SK-N-SH treated with all-trans-retinoic acid at 6 μM for 48 hours (cell line): Measurements from ENCODE around the gene GALNT5.

Experiments
- ATAC-seq: fragments of 200-7000 bp; cut with Tn5 transposase; 3 replicates; pipeline ENCODE4 v1.9.1; 2020; ENCODE audit warnings: mild to moderate bottlenecking, moderate library complexity
- ARNTL ChIP-seq: fragments of 450-650 bp; formaldehyde crosslinking; IDR thresholded peaks from 2 replicates; pipeline ENCODE4 v1.5.0; 2020; ENCODE audit warnings: low read depth, mild to moderate bottlenecking, moderate library complexity, borderline replicate concordance
- BACH2 ChIP-seq: fragments of 250-450 bp; sonication (Bioruptor Pico); IDR thresholded peaks from 2 replicates; pipeline ENCODE4 v1.9.0; 2021; ENCODE audit warnings: mild to moderate bottlenecking, borderline replicate concordance
- CSDC2 ChIP-seq: fragments of 250-450 bp; sonication (Bioruptor Pico); IDR thresholded peaks from 2 replicates; pipeline ENCODE4 v1.5.0; 2020; ENCODE audit warnings: mild to moderate bottlenecking, moderate library complexity
- ESRRG ChIP-seq: fragments of 250-450 bp; sonication (Bioruptor Pico); IDR thresholded peaks from 2 replicates; pipeline ENCODE4 v1.6.1; 2021; ENCODE audit warnings: mild to moderate bottlenecking
- ISL1 ChIP-seq: fragments of 250-450 bp; sonication (Bioruptor Pico); IDR thresholded peaks from 2 replicates; pipeline ENCODE4 v2.1.2; 2022; ENCODE audit warnings: mild to moderate bottlenecking, moderate library complexity
- OSR1 ChIP-seq: fragments of 250-450 bp; sonication (Bioruptor Pico); IDR thresholded peaks from 2 replicates; pipeline ENCODE4 v1.8.0; 2022; ENCODE audit warnings: moderate library complexity, mild to moderate bottlenecking, inconsistent platforms
- PPARA ChIP-seq: fragments of 250-450 bp; sonication (Bioruptor Pico); IDR thresholded peaks from 2 replicates; pipeline ENCODE4 v1.5.0; 2020; ENCODE audit warnings: mild to moderate bottlenecking, borderline replicate concordance
- RARB ChIP-seq: fragments of 250-450 bp; sonication (Bioruptor Pico); IDR thresholded peaks from 2 replicates; pipeline ENCODE4 v1.8.0; 2021; ENCODE audit warnings: mild to moderate bottlenecking, moderate library complexity
- SNAI2 ChIP-seq: fragments of 250-450 bp; sonication (Bioruptor Pico); IDR thresholded peaks from 2 replicates; pipeline ENCODE4 v1.5.0; 2020; ENCODE audit warnings: mild to moderate bottlenecking, moderate library complexity
- TCF4 ChIP-seq: fragments of 250-450 bp; sonication (Bioruptor Pico); IDR thresholded peaks from 2 replicates; pipeline ENCODE4 v1.8.0; 2021; ENCODE audit warnings: mild to moderate bottlenecking, moderate library complexity, borderline replicate concordance
- TOX ChIP-seq: fragments of 250-450 bp; sonication (Bioruptor Pico); IDR thresholded peaks from 2 replicates; pipeline ENCODE4 v1.8.0; 2021; ENCODE audit warnings: mild to moderate bottlenecking, moderate library complexity, borderline replicate concordance
- ZC3H10 ChIP-seq: fragments of 250-450 bp; sonication (Bioruptor Pico); IDR thresholded peaks from 2 replicates; pipeline ENCODE4 v1.5.1; 2021; ENCODE audit warnings: mild to moderate bottlenecking, moderate library complexity
- ZFP3 ChIP-seq: fragments of 250-450 bp; sonication (Bioruptor Pico); IDR thresholded peaks from 2 replicates; pipeline ENCODE4 v1.5.0; 2020; ENCODE audit warnings: mild to moderate bottlenecking, moderate library complexity
- ZFP30 ChIP-seq: fragments of 450-650 bp; formaldehyde crosslinking; IDR thresholded peaks from 2 replicates; pipeline ENCODE4 v1.5.0; 2022; ENCODE audit warnings: mild to moderate bottlenecking, moderate library complexity
- ZNF565 ChIP-seq: fragments of 450-650 bp; formaldehyde crosslinking; conservative IDR thresholded peaks from 2 replicates; pipeline ENCODE4 v1.5.0; 2020; ENCODE audit warnings: low read depth, mild to moderate bottlenecking, moderate library complexity
- ZNF8 ChIP-seq: fragments of 450-650 bp; formaldehyde crosslinking; IDR thresholded peaks from 2 replicates; pipeline ENCODE4 v1.5.0; 2020; ENCODE audit warnings: mild to moderate bottlenecking, moderate library complexity
- TF ChIP-seq, protein P1 (sequence below): fragments of 250-450 bp; sonication (Bioruptor Pico); IDR thresholded peaks from 2 replicates; pipeline ENCODE4 v1.8.0; 2020; ENCODE audit warnings: mild to moderate bottlenecking, moderate library complexity, borderline replicate concordance
- TF ChIP-seq, protein P2 (sequence below): fragments of 250-450 bp; sonication (Bioruptor Pico); IDR thresholded peaks from 2 replicates; pipeline ENCODE4 v1.5.0; 2020; ENCODE audit warnings: mild to moderate bottlenecking, moderate library complexity
- TF ChIP-seq, protein P3 (sequence below): fragments of 250-450 bp; sonication (Bioruptor Pico); IDR thresholded peaks from 2 replicates; pipeline ENCODE4 v1.5.1; 2020; ENCODE audit warnings: low read depth, mild to moderate bottlenecking, moderate library complexity
- TF ChIP-seq, protein P4 (sequence below): fragments of 250-450 bp; sonication (Bioruptor Pico); IDR thresholded peaks from 2 replicates; pipeline ENCODE4 v1.5.1; 2021; ENCODE audit warnings: mild to moderate bottlenecking, moderate library complexity

The GALNT5 gene

DNA sequence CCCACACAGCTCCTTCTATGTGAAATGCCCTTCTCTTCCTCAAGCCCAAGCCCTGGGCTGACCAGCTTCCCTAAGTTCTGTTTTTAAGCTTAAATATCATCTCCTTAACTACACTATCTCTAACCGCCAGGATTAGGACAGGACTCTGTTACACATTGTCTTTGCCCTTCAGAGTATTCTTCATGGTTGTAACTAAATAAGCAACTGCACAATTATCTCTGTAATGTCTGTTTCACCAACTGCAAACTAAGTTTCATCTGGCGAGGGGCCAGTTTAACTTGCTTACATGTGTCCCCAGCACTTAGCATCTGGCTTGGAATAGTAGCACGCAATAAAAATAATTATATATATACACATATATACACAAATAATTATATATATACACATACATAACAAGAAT, 69.2 kb downstream of the GALNT5 start:
- ATAC-seq, result no peak
- no peak for TF ChIP-seq TOX (CRISPR knock-in tag)
- TF ChIP-seq ESRRG (CRISPR knock-in tag), result no peak
- no peak for TF ChIP-seq ZC3H10 (CRISPR knock-in tag)
- TF ChIP-seq, protein P1, sequence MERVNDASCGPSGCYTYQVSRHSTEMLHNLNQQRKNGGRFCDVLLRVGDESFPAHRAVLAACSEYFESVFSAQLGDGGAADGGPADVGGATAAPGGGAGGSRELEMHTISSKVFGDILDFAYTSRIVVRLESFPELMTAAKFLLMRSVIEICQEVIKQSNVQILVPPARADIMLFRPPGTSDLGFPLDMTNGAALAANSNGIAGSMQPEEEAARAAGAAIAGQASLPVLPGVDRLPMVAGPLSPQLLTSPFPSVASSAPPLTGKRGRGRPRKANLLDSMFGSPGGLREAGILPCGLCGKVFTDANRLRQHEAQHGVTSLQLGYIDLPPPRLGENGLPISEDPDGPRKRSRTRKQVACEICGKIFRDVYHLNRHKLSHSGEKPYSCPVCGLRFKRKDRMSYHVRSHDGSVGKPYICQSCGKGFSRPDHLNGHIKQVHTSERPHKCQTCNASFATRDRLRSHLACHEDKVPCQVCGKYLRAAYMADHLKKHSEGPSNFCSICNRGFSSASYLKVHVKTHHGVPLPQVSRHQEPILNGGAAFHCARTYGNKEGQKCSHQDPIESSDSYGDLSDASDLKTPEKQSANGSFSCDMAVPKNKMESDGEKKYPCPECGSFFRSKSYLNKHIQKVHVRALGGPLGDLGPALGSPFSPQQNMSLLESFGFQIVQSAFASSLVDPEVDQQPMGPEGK, result no peak
- TF ChIP-seq, protein P2, sequence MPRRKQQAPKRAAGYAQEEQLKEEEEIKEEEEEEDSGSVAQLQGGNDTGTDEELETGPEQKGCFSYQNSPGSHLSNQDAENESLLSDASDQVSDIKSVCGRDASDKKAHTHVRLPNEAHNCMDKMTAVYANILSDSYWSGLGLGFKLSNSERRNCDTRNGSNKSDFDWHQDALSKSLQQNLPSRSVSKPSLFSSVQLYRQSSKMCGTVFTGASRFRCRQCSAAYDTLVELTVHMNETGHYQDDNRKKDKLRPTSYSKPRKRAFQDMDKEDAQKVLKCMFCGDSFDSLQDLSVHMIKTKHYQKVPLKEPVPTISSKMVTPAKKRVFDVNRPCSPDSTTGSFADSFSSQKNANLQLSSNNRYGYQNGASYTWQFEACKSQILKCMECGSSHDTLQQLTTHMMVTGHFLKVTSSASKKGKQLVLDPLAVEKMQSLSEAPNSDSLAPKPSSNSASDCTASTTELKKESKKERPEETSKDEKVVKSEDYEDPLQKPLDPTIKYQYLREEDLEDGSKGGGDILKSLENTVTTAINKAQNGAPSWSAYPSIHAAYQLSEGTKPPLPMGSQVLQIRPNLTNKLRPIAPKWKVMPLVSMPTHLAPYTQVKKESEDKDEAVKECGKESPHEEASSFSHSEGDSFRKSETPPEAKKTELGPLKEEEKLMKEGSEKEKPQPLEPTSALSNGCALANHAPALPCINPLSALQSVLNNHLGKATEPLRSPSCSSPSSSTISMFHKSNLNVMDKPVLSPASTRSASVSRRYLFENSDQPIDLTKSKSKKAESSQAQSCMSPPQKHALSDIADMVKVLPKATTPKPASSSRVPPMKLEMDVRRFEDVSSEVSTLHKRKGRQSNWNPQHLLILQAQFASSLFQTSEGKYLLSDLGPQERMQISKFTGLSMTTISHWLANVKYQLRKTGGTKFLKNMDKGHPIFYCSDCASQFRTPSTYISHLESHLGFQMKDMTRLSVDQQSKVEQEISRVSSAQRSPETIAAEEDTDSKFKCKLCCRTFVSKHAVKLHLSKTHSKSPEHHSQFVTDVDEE (CRISPR knock-in tag), result no peak
- no peak for TF ChIP-seq ARNTL (CRISPR knock-in tag)
- no peak for TF ChIP-seq SNAI2 (CRISPR knock-in tag)
- TF ChIP-seq RARB (CRISPR knock-in tag), result no peak
- no peak for TF ChIP-seq ZFP3 (CRISPR knock-in tag)
- no peak for TF ChIP-seq BACH2 (CRISPR knock-in tag)
- TF ChIP-seq, protein P3, sequence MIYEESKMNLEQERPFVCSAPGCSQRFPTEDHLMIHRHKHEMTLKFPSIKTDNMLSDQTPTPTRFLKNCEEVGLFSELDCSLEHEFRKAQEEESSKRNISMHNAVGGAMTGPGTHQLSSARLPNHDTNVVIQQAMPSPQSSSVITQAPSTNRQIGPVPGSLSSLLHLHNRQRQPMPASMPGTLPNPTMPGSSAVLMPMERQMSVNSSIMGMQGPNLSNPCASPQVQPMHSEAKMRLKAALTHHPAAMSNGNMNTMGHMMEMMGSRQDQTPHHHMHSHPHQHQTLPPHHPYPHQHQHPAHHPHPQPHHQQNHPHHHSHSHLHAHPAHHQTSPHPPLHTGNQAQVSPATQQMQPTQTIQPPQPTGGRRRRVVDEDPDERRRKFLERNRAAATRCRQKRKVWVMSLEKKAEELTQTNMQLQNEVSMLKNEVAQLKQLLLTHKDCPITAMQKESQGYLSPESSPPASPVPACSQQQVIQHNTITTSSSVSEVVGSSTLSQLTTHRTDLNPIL, result no peak
- no peak for TF ChIP-seq ZNF565 (CRISPR knock-in tag)
- TF ChIP-seq ZNF8, result no peak
- no peak for TF ChIP-seq ZFP30 (CRISPR knock-in tag)
- TF ChIP-seq PPARA, result no peak
- TF ChIP-seq CSDC2 (CRISPR knock-in tag), result no peak
- TF ChIP-seq, protein P4, sequence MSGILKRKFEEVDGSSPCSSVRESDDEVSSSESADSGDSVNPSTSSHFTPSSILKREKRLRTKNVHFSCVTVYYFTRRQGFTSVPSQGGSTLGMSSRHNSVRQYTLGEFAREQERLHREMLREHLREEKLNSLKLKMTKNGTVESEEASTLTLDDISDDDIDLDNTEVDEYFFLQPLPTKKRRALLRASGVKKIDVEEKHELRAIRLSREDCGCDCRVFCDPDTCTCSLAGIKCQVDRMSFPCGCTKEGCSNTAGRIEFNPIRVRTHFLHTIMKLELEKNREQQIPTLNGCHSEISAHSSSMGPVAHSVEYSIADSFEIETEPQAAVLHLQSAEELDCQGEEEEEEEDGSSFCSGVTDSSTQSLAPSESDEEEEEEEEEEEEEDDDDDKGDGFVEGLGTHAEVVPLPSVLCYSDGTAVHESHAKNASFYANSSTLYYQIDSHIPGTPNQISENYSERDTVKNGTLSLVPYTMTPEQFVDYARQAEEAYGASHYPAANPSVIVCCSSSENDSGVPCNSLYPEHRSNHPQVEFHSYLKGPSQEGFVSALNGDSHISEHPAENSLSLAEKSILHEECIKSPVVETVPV, result no peak

DNA sequence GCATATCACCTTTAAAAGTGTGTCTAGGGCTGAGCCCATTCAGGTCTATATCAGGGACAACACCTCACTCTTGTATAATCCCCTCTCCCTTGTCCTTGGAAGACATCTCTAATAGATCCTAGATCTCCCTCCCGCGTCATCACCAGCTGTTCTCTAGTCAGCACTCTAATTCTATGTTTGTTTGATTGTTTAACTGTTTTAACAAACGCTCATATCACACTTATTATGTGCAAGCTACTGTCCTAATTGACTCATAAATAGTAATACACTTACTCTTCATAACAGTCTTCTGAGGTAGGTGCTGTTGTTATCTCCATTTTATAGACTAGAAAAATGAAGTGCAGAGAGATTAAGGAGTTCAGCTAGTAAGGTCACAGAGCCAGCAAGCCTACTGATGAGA, 69.7 kb downstream of the GALNT5 start:
- ATAC-seq, result peak; percentile 15; the same call in 1 of the 3 replicates
- TF ChIP-seq ZNF8 (no peak), TCF4 (CRISPR knock-in tag) (no peak), ZNF565 (CRISPR knock-in tag) (no peak), ISL1 (CRISPR knock-in tag) (no peak), ARNTL (CRISPR knock-in tag) (no peak), CSDC2 (CRISPR knock-in tag) (no peak), ZC3H10 (CRISPR knock-in tag) (no peak), SNAI2 (CRISPR knock-in tag) (no peak), RARB (CRISPR knock-in tag) (no peak), ESRRG (CRISPR knock-in tag) (no peak), OSR1 (CRISPR knock-in tag) (no peak), ZFP30 (CRISPR knock-in tag) (no peak)
- TF ChIP-seq, protein P2 (CRISPR knock-in tag), result no peak
- TF ChIP-seq, protein P4, result no peak
